GM18526 (cell line): ENCODE results near the gene PRR14.

Source experiments
- POLR2A ChIP-seq: IDR thresholded peaks from 3 replicates; pipeline ENCODE4 v1.6.1; 2011; ENCODE audit not compliant: insufficient read length; ENCODE audit errors: extremely low read depth

PRR14 gene

DNA sequence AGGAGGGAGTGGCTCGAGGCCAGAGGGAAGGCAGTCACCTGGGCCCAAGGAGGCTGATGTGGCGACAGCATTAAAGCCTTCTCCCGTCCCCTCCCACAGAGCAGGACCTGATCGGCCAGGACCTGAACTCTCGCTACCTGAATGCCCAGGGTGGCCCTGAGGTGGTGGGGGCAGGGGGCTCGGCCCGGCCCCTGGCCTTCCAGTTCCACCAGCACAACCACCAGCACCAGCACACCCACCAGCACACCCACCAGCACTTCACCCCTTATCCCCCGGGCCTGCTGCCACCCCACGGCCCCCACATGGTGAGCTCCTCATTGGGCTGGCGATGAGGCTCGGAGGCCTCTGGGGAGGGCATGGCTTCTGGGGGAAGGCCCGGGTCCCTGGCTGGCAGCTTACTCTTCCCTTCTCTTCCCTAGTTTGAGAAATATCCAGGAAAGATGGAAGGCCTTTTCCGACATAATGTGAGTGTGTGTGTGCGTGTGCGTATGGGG lies 13.9 kb downstream of the PRR14 start:
- TF ChIP-seq POLR2A = no peak

GRCh38 chr16:30665155-30665829 lies 14.5 kb downstream of the PRR14 start:
- no peak for TF ChIP-seq POLR2A

DNA sequence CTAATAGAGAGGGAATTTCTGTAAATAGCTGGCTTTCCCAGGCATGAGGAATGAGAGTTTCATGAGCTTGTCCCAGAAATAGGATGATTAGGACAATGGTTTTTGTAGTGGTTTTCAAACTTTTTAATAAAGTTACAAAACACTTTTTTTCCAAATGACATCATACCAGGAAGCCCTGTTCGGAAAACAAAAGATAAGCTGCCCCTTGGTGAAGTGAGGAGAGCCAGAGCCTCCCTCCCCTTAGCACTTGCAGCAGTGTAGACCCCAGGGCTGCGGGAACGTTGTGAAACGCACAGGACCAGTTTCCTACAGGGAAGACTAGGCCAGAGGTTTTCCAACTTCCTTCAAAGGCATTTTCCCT lies 15.1 kb downstream of the PRR14 start:
- TF ChIP-seq POLR2A = no peak

- TF ChIP-seq POLR2A = no peak
Observed at GRCh38 chr16:30666681-30667080, 15.9 kb downstream of the PRR14 start.

GRCh38 chr16:30667361-30667905 lies 16.7 kb downstream of the PRR14 start:
- TF ChIP-seq POLR2A = no peak

DNA sequence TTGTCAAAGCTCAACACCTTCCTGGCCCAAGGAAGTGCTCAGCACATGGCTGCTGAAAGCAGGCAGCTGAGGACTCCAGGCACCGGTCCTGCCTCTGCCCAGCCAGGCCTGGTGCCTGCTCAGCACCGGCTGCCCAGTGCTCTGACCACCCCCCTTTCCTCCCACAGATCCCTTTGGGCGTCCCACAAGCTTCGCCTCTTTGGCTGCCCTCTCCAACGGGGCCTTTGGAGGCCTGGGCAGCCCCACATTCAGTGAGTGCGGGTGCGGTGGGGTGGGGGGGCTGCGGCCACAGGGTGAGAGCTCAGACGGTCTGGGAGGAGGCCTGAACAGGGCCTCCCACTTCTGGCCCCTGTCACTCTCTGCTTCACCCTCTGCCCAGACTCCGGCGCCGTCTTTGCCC lies 17.6 kb downstream of the PRR14 start:
- TF ChIP-seq POLR2A = no peak

- TF ChIP-seq POLR2A = no peak
Observed at GRCh38 chr16:30669026-30669902, 18.5 kb downstream of the PRR14 start.

- no peak for TF ChIP-seq POLR2A
Observed at GRCh38 chr16:30669903-30670824, 19.4 kb downstream of the PRR14 start.

- no peak for TF ChIP-seq POLR2A
Observed at GRCh38 chr16:30675143-30675542, 24.4 kb downstream of the PRR14 start.

GRCh38 chr16:30677931-30678585 lies 27.3 kb downstream of the PRR14 start:
- TF ChIP-seq POLR2A = no peak

DNA sequence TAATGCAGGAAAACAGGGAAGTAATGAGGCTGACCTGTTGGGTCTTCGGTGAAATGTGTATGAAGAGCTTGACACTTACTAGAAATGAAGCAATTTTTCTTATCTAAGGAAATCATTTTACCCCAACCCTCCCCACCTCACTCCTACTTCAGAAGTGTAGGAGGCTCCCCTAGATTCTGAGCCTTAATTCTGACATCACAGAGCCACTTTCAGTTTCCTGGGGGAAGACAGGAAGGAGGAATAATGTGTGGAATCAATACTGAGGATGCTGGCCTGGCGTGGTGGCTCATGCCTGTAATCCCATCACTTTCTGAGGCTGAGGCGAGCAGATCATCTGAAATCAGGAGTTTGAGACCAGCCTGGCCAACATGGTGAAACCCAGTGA lies 27.8 kb downstream of the PRR14 start:
- TF ChIP-seq POLR2A = no peak

DNA sequence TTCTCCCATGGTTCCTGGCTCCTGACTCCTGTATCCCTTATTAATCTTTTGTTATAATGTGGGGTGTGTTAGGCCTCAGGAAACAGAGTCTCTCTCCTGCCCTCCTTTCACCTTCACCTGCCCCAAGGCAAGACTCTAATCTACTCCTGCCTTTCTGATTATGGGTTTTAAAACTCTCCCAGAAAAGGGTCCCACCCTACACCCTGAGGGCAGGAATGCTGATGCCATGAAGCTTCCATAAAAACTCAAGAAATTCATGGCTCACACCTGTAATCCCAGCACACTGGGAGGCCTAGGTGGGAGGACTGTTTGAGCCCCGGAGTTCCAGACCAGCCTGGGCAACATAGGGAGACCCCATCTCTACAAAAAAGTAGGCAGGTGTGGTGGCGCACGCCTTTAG lies 29.6 kb downstream of the PRR14 start:
- no peak for TF ChIP-seq POLR2A

DNA sequence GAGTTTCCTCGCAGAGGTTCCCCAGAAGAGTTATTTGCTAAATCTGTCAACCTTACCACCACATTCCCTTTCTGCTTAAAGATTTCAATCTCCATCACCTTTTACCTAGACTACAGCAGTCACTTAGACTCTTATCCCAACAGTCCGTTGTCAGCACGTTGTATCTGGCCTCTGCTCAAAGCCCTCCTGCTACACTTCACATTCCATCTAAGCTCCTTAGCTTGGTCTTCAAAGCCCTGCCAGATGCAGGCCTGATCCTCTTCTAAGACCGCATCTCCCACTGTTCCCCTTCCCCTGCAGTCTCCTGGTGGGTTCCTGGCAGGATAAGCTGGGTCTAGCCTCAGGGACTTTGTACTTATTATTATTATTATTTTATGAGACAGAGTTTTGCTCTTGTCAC lies 37.9 kb downstream of the PRR14 start:
- TF ChIP-seq POLR2A = no peak

DNA sequence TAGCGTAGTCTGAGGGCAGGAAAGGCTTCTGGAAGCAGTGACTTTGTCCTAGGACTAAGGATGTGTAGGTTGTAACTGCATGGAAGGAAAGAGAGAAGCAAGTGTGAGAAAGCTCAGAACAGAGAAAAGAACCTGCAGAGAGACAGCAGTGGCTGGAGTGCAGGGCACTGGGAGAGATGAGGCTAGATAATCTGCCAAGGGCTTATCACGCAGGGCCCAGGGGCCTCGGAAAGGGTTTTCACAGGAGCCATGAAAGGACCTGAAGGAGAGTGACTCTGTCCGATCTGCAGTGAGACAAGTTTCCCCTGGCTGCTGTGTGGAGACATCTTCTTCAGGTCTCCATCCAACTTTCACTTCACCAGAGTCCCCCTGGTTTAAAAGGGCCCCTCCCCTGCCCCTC lies 41.1 kb downstream of the PRR14 start:
- TF ChIP-seq POLR2A = no peak
